ENCODE measurements around the gene TENT5C.

DNA sequence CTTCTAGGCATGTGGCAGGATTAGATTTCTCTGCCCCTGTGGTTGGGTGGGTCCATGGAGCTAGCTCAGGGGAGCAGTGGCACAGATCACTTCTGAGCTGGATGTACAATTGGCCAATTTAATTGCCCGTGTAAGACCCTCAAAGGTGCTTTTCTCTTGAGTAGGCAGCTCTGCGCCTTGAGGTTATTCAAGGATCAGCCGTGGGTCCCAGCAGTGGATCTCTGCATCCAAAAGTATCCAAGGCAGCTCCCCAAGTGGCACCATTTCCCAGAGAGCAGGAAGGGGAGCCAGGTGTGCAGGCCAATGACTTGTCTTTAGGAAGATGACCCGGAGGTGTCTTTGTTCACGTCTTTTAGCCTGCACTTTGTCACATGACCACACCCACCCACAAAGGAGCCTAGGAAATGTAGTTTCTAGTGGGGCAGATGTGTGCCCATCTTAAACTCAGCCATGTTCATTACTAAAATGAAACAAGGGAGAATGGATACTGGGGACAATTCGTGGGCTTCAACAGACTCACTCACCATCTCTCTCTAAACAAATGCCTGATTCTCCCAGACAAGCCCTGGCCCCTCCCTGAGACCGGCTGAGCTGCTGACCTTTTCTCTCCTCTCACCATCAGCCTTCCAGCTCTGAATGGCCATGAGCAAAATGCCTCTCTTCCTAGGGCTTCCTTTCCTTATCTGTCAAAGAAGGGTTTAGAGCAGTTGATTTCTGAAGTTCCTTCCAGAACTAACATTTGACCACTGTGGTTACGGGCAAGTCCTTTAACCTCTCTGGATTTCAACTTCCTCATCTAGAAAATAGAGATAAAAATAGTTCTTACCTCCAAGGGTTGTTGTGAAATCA is 41.4 kb upstream of the TENT5C start:
- TF ChIP-seq PURB (CRISPR knock-in tag; IDR thresholded peaks at IDR 0.05; ENCODE audit: low read depth) (no peak), SP2 (IDR thresholded peaks at IDR 0.05; ENCODE audit: extremely low read depth, low read depth, low read length, poor library complexity, severe bottlenecking) (no peak), EP300 (IDR thresholded peaks at IDR 0.05; ENCODE audit: low read length) (no peak), ZBTB43 (CRISPR knock-in tag; IDR thresholded peaks at IDR 0.05) (no peak), XRCC5 (IDR thresholded peaks at IDR 0.05; ENCODE audit: low read depth, low read length) (no peak), CHD4 (IDR thresholded peaks at IDR 0.05; ENCODE audit: insufficient read depth, insufficient replicate concordance, low read depth, low read length, poor library complexity, severe bottlenecking) (no peak)
- TF ChIP-seq, protein P1, sequence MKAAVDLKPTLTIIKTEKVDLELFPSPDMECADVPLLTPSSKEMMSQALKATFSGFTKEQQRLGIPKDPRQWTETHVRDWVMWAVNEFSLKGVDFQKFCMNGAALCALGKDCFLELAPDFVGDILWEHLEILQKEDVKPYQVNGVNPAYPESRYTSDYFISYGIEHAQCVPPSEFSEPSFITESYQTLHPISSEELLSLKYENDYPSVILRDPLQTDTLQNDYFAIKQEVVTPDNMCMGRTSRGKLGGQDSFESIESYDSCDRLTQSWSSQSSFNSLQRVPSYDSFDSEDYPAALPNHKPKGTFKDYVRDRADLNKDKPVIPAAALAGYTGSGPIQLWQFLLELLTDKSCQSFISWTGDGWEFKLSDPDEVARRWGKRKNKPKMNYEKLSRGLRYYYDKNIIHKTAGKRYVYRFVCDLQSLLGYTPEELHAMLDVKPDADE (conservative IDR thresholded peaks at IDR 0.05; ENCODE audit: control insufficient read depth, low read depth, low read length), result no peak
- TF ChIP-seq, protein P2, sequence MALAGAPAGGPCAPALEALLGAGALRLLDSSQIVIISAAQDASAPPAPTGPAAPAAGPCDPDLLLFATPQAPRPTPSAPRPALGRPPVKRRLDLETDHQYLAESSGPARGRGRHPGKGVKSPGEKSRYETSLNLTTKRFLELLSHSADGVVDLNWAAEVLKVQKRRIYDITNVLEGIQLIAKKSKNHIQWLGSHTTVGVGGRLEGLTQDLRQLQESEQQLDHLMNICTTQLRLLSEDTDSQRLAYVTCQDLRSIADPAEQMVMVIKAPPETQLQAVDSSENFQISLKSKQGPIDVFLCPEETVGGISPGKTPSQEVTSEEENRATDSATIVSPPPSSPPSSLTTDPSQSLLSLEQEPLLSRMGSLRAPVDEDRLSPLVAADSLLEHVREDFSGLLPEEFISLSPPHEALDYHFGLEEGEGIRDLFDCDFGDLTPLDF (CRISPR knock-in tag; IDR thresholded peaks at IDR 0.05), result no peak

Data from K562 (cell line).